ENCODE measurements around the gene ZNF280D. TPM values are rescaled to one million over a fixed set of nuclear protein-coding genes. Genes with fewer than 3 reads are reported as not detected.
"Not testable (repeated sequence)": the region's sequence is repeated elsewhere in the genome, so short reads cannot be mapped to it uniquely, and the experiment has no call there.

ZNF280D gene
- total RNA-seq, 4 donors from 2014 or later = 11.7 to 42.9 (median 15.1) TPM

DNA sequence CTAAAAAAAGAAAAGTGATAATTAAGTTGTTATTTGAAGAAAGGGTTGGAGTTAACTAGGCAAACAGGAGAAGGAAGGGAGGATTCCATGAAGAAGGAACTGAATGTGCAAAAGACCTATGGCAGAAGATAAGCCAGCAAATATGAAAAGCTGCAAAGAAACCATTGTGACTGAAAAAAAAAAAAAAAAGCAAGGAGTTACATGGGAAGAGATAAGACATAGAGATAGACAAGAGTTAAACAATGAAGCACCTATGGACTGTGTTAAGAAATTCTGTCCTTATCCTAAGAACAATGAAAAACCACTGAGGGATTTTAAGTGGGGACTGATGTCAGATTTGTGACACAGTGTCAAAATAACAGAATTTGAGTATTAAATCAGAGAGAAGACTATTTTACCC is 17.0 kb downstream of the ZNF280D start:
- Histone ChIP-seq H3K9me3 (no peaks in the 10 kb centered on the region), H3K36me3 (no peaks in the 10 kb centered on the region), H3K4me3 (no peak overlapping the region), H3K27me3 (no peaks in the 10 kb centered on the region), H3K4me1 (peaks cover 0 to 17% (median 3%) of the 10 kb centered on the region in 3 donors), H3K27ac (no peak overlapping the region)
- TF ChIP-seq, protein P1, sequence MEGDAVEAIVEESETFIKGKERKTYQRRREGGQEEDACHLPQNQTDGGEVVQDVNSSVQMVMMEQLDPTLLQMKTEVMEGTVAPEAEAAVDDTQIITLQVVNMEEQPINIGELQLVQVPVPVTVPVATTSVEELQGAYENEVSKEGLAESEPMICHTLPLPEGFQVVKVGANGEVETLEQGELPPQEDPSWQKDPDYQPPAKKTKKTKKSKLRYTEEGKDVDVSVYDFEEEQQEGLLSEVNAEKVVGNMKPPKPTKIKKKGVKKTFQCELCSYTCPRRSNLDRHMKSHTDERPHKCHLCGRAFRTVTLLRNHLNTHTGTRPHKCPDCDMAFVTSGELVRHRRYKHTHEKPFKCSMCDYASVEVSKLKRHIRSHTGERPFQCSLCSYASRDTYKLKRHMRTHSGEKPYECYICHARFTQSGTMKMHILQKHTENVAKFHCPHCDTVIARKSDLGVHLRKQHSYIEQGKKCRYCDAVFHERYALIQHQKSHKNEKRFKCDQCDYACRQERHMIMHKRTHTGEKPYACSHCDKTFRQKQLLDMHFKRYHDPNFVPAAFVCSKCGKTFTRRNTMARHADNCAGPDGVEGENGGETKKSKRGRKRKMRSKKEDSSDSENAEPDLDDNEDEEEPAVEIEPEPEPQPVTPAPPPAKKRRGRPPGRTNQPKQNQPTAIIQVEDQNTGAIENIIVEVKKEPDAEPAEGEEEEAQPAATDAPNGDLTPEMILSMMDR (IDR thresholded peaks at IDR 0.05) = no peak
- no peak for DNase-seq
- intact Hi-C loops (cut with DNase I) = no loop called here

DNA sequence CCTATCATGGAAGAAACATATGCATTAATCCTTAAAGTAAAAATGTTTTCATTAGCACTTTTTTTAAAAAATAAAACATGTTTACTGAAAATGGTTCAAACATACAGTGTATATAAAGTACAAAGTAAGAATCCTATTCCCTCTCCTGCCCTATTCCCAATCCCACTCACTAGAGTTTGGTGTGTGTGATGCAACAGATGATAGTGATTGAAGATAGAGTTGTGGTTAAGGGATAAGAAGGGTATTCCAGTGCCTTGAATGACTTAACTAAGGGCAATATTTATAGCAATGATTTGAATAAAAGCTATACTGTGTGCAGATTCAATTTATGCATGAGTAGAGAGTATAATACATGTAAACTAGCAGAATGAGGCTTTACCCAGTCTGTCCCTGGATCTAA is 18.1 kb downstream of the ZNF280D start:
- Histone ChIP-seq H3K27ac (no peak overlapping the region), H3K4me1 (peaks cover 0 to 17% (median 3%) of the 10 kb centered on the region in 3 donors), H3K27me3 (no peaks in the 10 kb centered on the region), H3K4me3 (no peak overlapping the region), H3K36me3 (no peaks in the 10 kb centered on the region), H3K9me3 (no peaks in the 10 kb centered on the region)
- DNase-seq = no peak
- no peak for TF ChIP-seq POLR2A (IDR thresholded peaks at IDR 0.05)
- TF ChIP-seq, protein P1 (IDR thresholded peaks at IDR 0.05) = no peak
- intact Hi-C loops (cut with DNase I) = no loop called here

DNA sequence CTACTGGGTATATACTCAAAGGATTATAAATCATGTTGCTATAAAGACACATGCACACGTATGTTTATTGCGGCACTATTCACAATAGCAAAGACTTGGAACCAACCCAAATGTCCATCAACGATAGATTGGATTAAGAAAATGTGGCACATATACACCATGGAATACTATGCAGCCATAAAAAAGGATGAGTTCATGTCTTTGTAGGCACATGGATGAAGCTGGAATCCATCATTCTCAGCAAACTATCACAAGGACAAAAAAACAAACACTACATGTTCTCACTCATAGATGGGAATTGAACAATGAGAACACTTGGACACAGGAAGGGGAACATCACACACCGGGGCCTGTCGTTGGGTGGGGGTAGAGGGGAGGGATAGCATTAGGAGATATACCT is 23.8 kb downstream of the ZNF280D start:
- H3K4me3 ChIP-seq; H3K9me3 ChIP-seq; intact Hi-C loops (cut with DNase I); H3K27ac ChIP-seq; H3K4me1 ChIP-seq; DNase-seq; H3K27me3 ChIP-seq: not testable (repeated sequence)
- WGBS, 2 donors = 82 to 90% methylated on average over 5 of the region's 5 CpGs
- peaks cover 0 to 23% (median 0%) of the 10 kb centered on the region in 3 donors for H3K36me3 ChIP-seq

DNA sequence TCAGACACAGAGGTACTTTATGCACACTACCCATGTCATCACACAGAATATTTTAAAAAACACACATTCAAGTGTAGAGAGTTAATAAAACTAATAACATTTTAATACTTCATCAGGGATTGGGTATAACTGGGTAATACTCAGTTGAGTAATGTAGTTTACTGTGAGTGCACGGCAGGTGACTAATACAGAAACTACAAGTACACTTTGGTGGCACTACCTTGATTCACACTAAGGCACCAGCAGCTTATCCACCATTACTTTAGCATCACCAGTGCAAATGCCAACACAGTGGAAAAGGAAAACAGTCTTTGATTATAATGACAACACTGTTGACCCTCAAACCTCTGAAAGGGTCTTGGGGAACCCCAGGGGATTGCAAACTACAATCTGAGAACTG is 33.6 kb downstream of the ZNF280D start:
- Histone ChIP-seq H3K9me3 (no peaks in the 10 kb centered on the region), H3K27me3 (no peaks in the 10 kb centered on the region), H3K4me3 (no peak overlapping the region), H3K4me1 (no peaks in the 10 kb centered on the region), H3K36me3 (peaks cover 0 to 70% (median 5%) of the 10 kb centered on the region in 3 donors), H3K27ac (no peak overlapping the region)
- TF ChIP-seq POLR2A (IDR thresholded peaks at IDR 0.05) = no peak
- TF ChIP-seq, protein P1 (IDR thresholded peaks at IDR 0.05) = no peak
- DNase-seq = no peak
- 85 to 91% methylated on average over 1 of the region's 1 CpG for WGBS, 2 donors
- intact Hi-C loops (cut with DNase I) = no loop called here

DNA sequence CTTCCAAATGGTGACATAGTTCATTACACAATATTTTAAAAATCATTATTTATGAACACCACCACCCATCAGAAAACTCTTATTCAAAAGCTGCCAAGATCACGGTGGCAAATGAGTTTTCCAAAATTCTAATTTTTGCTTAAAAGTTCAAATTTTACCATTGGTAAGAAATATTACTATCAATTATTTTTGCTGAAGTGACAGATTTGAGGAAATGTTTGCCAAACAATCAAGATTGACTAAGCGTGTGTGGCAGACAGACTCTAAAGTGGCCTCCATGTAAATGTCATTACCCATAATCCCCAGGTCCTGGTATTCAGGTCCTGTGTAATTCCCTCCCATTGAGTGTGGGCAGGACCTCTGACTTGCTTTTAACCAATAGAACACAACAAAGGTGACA is 35.0 kb downstream of the ZNF280D start:
- no peak overlapping the region for H3K27ac ChIP-seq
- TF ChIP-seq, protein P1 (IDR thresholded peaks at IDR 0.05) = no peak
- no peak for TF ChIP-seq POLR2A (IDR thresholded peaks at IDR 0.05)
- peaks cover 0 to 55% (median 5%) of the 10 kb centered on the region in 3 donors for H3K36me3 ChIP-seq
- no peak for DNase-seq
- intact Hi-C loops (cut with DNase I) = no loop called here
- no peaks in the 10 kb centered on the region for H3K9me3 ChIP-seq
- no peaks in the 10 kb centered on the region for H3K4me1 ChIP-seq
- 98 to 100% methylated on average over 2 of the region's 2 CpGs for WGBS, 2 donors
- H3K27me3 ChIP-seq = no peaks in the 10 kb centered on the region
- no peak overlapping the region for H3K4me3 ChIP-seq

DNA sequence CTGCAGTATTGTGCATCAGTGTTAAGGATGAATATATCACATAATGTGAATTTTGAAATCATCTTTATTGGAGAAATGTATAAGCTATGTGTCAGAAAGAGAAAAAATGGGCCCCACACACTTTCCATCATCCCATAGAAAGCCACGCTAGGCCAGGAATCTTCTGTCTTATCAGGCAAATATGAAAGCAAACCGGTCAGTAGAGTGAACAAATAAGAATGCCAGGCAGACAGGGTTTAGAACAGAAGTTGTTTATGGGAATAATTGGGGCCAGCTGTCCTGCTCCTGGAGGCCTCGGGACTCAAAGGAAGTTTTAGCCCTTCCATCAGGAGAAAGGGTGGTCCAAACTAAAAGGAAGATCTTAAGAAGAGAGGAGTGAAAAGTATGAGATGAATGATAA is 39.5 kb downstream of the ZNF280D start:
- no peak for DNase-seq
- Histone ChIP-seq H3K4me3 (no peak overlapping the region), H3K4me1 (no peaks in the 10 kb centered on the region), H3K36me3 (peaks cover 0 to 35% (median 0%) of the 10 kb centered on the region in 3 donors), H3K9me3 (no peaks in the 10 kb centered on the region), H3K27ac (no peak overlapping the region), H3K27me3 (no peaks in the 10 kb centered on the region)
- WGBS, 2 donors = 61 to 81% methylated on average over 3 of the region's 3 CpGs
- intact Hi-C loops (cut with DNase I) = no loop called here
- TF ChIP-seq, protein P1 (IDR thresholded peaks at IDR 0.05) = no peak
- TF ChIP-seq POLR2A (IDR thresholded peaks at IDR 0.05) = no peak
